HTR-8/SVneo (cell line): ENCODE measurements around the gene RFNG.

Source experiments
- DNase-seq: peaks from one replicate; pipeline ENCODE4 v3.0.0; 2011; ENCODE audit warnings: low spot score, mixed read lengths; ENCODE audit not compliant: insufficient read length
- FAIRE-seq: peaks from 2 replicates; lab custom pipeline; 2011; peaks lifted over from hg19 to GRCh38; lab: Jason Lieb, UNC

RFNG gene

GRCh38 chr17:82090549-82091263 is 39.1 kb upstream of the RFNG start:
- no peak for FAIRE-seq
- no peak for DNase-seq

GRCh38 chr17:82089723-82090548 is 38.3 kb upstream of the RFNG start:
- no peak for FAIRE-seq
- DNase-seq: no peak

- FAIRE-seq: no peak
These were observed 37.5 kb upstream of the RFNG start for GRCh38 chr17:82088838-82089722.

GRCh38 chr17:82087961-82088837 is 36.6 kb upstream of the RFNG start:
- DNase-seq: no peak

More at GRCh38 chr17:82088838-82089722, 37.5 kb upstream of the RFNG start:
- no peak for DNase-seq

GRCh38 chr17:82086941-82087906 is 35.6 kb upstream of the RFNG start:
- FAIRE-seq (no peak), DNase-seq (no peak)

More at GRCh38 chr17:82087961-82088837, 36.6 kb upstream of the RFNG start:
- FAIRE-seq: no peak

- no peak for FAIRE-seq
These were observed 34.5 kb upstream of the RFNG start for GRCh38 chr17:82085931-82086764.

GRCh38 chr17:82085031-82085861 is 33.6 kb upstream of the RFNG start:
- DNase-seq (no peak), FAIRE-seq (no peak)

More at GRCh38 chr17:82085931-82086764, 34.5 kb upstream of the RFNG start:
- DNase-seq: no peak

GRCh38 chr17:82084373-82085030 is 32.9 kb upstream of the RFNG start:
- FAIRE-seq: no peak

GRCh38 chr17:82083533-82084359 is 32.1 kb upstream of the RFNG start:
- FAIRE-seq (no peak), DNase-seq (no peak)

More at GRCh38 chr17:82084373-82085030, 32.9 kb upstream of the RFNG start:
- DNase-seq: no peak

- no peak for DNase-seq
- FAIRE-seq: no peak
These were observed 31.4 kb upstream of the RFNG start for GRCh38 chr17:82083009-82083408.

- FAIRE-seq: no peak
These were observed 30.8 kb upstream of the RFNG start for GRCh38 chr17:82082456-82082855.

GRCh38 chr17:82081966-82082365 is 30.4 kb upstream of the RFNG start:
- DNase-seq: no peak

More at GRCh38 chr17:82082456-82082855, 30.8 kb upstream of the RFNG start:
- DNase-seq: no peak

GRCh38 chr17:82081546-82081945 is 29.9 kb upstream of the RFNG start:
- DNase-seq: no peak
- FAIRE-seq: no peak

More at GRCh38 chr17:82081966-82082365, 30.4 kb upstream of the RFNG start:
- no peak for FAIRE-seq

GRCh38 chr17:82080789-82081464 is 29.3 kb upstream of the RFNG start:
- DNase-seq (no peak), FAIRE-seq (no peak)
